ENCODE measurements around the gene HES3.

HES3 gene

DNA sequence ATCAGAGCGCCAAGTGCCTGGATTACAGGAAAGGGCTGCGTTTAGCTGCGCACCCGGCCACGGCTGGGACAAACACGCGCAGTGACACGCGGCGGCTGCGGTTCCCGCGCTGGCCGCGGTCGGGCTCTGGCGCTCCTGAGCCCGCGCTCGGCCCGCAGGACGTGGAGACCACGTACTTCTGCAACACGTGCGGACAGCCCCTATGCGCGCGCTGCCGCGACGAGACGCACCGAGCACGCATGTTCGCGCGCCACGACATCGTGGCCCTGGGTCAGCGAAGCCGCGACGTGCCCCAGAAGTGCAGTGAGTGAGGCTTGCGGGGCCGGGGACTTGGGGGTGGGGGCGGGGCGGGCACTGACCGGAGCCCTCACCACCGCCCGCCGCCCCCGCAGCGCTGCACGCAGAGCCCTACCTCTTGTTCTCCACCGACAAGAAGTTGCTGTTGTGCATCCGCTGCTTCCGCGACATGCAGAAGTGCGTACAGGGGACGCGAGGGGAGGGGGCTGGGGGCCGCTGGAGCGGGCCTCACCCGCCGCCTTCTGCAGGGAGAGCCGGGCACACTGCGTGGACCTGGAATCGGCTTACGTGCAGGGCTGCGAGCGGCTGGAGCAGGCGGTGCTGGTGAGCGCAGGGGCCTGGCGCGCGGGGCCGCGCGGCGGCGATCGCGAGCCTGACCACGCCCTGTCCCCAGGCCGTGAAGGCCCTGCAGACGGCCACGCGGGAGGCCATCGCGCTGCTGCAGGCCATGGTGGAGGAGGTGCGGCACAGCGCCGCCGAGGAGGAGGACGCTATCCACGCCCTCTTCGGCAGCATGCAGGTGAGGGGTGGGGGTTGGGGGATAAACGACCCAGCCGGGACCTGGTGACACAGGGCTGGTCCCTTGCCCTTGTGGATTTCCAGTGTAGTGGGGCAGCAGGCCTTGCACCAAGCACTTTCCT is 35.0 kb upstream of the HES3 start:
- peak; percentile 6 for TF ChIP-seq CTCF (IDR thresholded peaks at IDR 0.05; ENCODE audit: insufficient read depth, low read length, poor library complexity, severe bottlenecking)
- DNase-seq (ENCODE audit: extremely low read depth, insufficient read length): peak; percentile 73
- no peak overlapping the region for H3K4me3 ChIP-seq (replicated peaks; ENCODE audit: low read depth, low read length)
- H3K27me3 ChIP-seq (replicated peaks; ENCODE audit: control insufficient read depth, insufficient read depth, low read length): no peaks in the 10 kb centered on the region
- peaks cover 7% of the 10 kb centered on the region for H3K36me3 ChIP-seq (ENCODE audit: control insufficient read depth, insufficient read depth, low read length)

GRCh38 chr1:6209661-6210580 is 34.1 kb upstream of the HES3 start:
- no peak overlapping the region for H3K4me3 ChIP-seq (replicated peaks; ENCODE audit: low read depth, low read length)
- TF ChIP-seq CTCF (IDR thresholded peaks at IDR 0.05; ENCODE audit: insufficient read depth, low read length, poor library complexity, severe bottlenecking): peak; percentile 31
- no peak for DNase-seq (ENCODE audit: extremely low read depth, insufficient read length)

GRCh38 chr1:6210591-6211355 is 33.2 kb upstream of the HES3 start:
- Histone ChIP-seq H3K4me3 (replicated peaks; ENCODE audit: low read depth, low read length) (no peak overlapping the region), H3K36me3 (ENCODE audit: control insufficient read depth, insufficient read depth, low read length) (peaks cover 7% of the 10 kb centered on the region), H3K27me3 (replicated peaks; ENCODE audit: control insufficient read depth, insufficient read depth, low read length) (no peaks in the 10 kb centered on the region)
- DNase-seq (ENCODE audit: extremely low read depth, insufficient read length): no peak
- no peak for TF ChIP-seq CTCF (IDR thresholded peaks at IDR 0.05; ENCODE audit: insufficient read depth, low read length, poor library complexity, severe bottlenecking)

More at GRCh38 chr1:6209661-6210580, 34.1 kb upstream of the HES3 start:
- Histone ChIP-seq H3K27me3 (replicated peaks; ENCODE audit: control insufficient read depth, insufficient read depth, low read length) (no peaks in the 10 kb centered on the region), H3K36me3 (ENCODE audit: control insufficient read depth, insufficient read depth, low read length) (peaks cover 7% of the 10 kb centered on the region)

DNA sequence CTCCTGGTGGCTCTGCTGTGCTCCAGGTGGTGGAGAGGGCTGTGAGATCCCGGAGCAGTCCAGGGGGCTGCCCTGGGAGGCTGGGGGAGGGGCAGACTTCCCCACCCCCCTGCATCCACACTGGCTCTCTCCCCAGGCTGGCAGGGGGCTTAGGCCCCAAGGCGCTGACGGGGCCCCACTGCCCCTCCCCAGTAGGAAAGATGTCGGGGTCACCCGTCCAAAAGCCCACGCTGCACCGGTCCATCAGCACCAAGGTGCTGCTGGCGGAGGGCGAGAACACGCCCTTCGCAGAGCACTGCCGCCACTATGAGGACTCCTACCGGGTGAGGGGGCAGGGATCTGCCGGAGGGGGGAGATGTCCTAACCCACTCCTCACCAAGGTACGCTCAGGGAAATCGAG is 32.2 kb upstream of the HES3 start:
- peaks cover 7% of the 10 kb centered on the region for H3K36me3 ChIP-seq (ENCODE audit: control insufficient read depth, insufficient read depth, low read length)
- no peak for DNase-seq (ENCODE audit: extremely low read depth, insufficient read length)
- no peak for TF ChIP-seq CTCF (IDR thresholded peaks at IDR 0.05; ENCODE audit: insufficient read depth, low read length, poor library complexity, severe bottlenecking)

GRCh38 chr1:6212193-6212959 is 31.6 kb upstream of the HES3 start:
- Histone ChIP-seq H3K27me3 (replicated peaks; ENCODE audit: control insufficient read depth, insufficient read depth, low read length) (no peaks in the 10 kb centered on the region), H3K36me3 (ENCODE audit: control insufficient read depth, insufficient read depth, low read length) (peaks cover 7% of the 10 kb centered on the region), H3K4me3 (replicated peaks; ENCODE audit: low read depth, low read length) (no peak overlapping the region)
- DNase-seq (ENCODE audit: extremely low read depth, insufficient read length): no peak
- TF ChIP-seq CTCF (IDR thresholded peaks at IDR 0.05; ENCODE audit: insufficient read depth, low read length, poor library complexity, severe bottlenecking): no peak

More for the DNA sequence above, 32.2 kb upstream of the HES3 start:
- H3K27me3 ChIP-seq (replicated peaks; ENCODE audit: control insufficient read depth, insufficient read depth, low read length): no peaks in the 10 kb centered on the region
- H3K4me3 ChIP-seq (replicated peaks; ENCODE audit: low read depth, low read length): no peak overlapping the region

Data from GM06990 (cell line).